Hematopoietic multipotent progenitor cell treated with erythropoietin and hydrocortisone succinate and interleukin-3 and kit ligand, for 6 days (in vitro differentiated cells): ENCODE data around the gene EIF2S3.
"Not testable (repeated sequence)": the region's sequence is repeated elsewhere in the genome, so short reads cannot be mapped to it uniquely, and the experiment has no call there.

ENCODE experiments used
- DNase-seq: peaks from one replicate; pipeline ENCODE4 v3.0.0-alpha.2; 2015

The EIF2S3 gene

DNA sequence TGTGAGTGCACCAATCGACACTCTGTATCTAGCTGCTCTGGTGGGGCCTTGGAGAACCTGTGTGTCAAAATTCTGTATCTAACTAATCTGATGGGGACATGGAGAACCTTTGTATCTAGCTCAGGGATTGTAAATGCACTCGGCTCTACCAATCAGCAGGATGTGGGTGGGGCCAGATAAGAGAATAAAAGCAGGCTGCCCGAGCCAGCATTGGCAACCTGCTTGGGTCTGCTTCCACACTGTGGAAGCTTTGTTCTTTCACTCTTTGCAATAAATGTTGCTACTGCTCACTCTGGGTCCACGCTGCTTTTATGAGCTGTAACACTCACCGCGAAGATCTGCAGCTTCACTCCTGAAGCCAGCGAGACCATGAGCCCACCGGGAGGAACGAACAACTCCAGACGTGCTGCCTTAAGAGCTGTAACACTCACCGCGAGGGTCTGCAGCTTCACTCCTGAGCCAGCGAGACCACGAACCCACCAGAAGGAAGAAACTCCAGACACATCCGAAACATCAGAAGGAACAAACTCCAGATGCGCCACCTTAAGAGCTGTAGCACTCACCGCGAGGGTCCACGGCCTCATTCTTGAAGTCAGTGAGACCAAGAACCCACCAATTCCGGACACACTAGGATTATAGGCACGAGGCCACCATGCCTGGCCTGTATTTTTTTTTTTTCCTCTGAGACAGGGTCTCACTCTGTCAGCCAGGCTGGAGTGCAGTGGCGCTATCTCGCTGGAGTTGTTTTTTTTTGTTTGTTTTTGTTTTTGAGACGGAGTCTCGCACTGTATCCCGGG is 4.0 kb upstream of the EIF2S3 start:
- peak; percentile 8 for DNase-seq

- DNase-seq = peak; percentile 5
These were observed 244 bp downstream of the EIF2S3 start for GRCh38 chrX:24055043-24055356.

GRCh38 chrX:24063488-24063887 is 8.7 kb downstream of the EIF2S3 start:
- no peak for DNase-seq

DNA sequence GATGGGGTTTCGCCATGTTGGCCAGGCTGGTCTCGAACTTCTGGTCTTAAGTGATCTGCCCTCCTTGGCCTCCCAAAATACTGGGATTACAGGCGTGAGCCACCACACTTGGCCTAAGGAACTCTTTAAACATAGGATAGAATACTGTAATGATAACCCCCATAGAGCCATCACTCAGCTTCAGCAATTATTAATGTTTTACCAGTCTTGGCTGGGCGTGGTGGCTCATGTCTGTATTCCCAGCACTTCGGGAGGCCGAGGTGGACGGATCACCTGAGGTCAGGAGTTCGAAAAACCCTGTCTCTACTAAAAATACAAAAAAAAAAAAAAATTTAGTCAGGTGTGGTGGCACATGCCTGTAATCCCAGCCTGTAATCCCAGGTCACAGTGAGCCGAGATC is 15.1 kb downstream of the EIF2S3 start:
- no peak for DNase-seq

DNA sequence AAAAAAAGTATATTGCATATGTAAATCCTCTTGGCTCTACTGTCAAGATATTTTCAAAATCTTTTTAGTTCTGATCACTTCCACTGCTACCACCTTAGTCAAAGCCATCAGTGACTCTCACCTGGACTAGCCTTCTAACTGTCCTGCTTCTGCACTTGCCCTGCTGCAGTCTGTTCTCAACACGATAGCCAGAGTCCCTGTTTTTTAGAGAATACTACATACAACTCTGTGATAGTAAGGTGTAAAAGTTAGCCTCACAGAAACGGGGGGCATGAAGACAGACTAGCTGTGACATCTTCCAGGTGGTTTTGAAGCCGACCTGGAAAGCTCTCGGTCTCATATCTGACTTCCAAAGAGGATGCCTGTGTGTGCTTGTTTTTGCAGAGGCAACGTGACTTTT is 24.7 kb downstream of the EIF2S3 start:
- no peak for DNase-seq

GRCh38 chrX:24080245-24080644 is 25.5 kb downstream of the EIF2S3 start:
- DNase-seq = not testable (repeated sequence)

DNA sequence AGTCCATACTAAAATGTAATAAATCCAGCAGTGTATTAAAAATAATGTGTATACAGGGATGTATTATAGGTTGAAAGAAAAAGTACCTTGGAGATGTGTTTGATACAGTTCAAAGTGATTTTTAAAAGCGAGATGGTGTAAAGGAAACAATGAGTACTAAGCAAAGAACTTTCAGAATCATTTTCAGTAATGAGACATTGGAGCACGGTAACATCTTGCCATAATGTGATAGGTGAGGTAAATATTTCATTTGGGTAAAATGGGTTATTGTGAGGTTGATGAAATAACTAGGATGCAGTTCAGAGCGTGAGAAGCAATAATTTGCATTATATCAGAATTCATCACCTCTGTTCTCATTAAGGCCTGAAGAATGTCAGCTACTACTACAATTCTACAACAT is 25.9 kb downstream of the EIF2S3 start:
- DNase-seq = no peak

DNA sequence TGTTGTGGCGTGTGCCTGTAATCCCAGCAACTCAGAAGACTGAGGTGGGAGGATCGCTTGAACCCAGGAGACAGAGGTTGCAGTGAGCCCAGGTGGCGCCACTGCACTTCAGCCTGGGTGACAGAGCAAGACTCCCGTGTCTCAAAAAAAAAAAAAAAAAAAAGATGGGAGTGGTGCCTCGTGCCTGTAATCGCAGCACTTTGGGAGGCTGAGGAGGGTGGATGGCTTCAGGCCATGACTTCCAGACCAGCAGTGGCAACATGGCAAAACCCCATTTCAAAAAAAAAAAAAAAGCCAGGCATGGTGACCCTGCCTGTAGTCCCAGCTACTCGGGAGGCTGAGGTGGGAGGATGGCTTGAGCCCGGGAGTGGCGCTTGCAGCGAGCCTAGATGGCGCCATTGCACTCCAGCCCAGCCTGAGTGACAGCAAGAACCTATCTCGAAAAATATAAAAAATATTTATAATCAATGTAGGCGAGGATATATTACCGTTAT is 27.0 kb downstream of the EIF2S3 start:
- peak; percentile 69 for DNase-seq

- DNase-seq = no peak
These were observed 27.7 kb downstream of the EIF2S3 start for GRCh38 chrX:24082447-24082846.

GRCh38 chrX:24085101-24085500 is 30.3 kb downstream of the EIF2S3 start:
- DNase-seq = no peak

DNA sequence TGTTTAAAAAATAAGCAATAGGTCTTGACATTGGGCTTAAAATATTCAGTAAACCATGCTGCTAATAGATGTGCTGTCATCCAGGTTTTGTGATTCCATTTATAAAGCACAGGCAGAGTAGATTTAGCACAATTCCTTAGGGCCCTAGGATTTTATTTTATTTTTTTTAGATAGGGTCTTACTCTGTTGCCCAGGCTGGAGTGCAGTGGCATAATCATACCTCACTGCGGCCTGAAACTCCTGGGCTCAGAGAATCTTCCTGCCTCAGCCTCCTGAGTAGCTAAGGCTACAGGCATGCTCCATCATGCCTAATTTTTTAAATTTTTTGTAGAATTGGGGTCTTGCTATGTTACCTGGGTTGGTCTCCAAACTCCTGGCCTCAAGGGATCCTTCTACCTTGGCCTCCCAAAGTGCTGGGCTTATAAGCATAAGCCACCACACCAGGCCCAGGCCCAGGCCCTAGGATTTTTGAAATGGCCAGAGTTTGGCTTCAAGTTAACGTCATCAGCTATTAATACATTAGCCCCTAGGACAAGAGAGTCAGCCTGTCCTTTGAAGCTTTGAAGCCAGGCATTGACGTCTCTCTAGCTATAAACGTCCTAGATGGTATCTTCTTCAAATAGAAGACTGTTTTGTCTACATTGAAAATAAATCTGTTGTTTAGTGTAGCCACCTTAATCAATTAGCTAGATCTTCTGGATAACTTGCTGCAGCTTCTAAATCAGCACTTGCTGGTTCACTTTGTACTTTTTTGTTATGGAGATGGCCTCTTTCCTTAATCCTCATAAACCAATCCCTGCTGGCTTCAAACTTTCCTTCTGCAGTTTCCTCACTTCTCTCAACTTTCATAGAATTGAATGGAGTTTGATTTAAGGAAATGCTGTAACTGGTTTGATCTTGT is 35.8 kb downstream of the EIF2S3 start:
- no peak for DNase-seq

GRCh38 chrX:24093746-24094145 is 39.0 kb downstream of the EIF2S3 start:
- no peak for DNase-seq

- no peak for DNase-seq
These were observed 43.0 kb downstream of the EIF2S3 start for GRCh38 chrX:24097741-24098260.

DNA sequence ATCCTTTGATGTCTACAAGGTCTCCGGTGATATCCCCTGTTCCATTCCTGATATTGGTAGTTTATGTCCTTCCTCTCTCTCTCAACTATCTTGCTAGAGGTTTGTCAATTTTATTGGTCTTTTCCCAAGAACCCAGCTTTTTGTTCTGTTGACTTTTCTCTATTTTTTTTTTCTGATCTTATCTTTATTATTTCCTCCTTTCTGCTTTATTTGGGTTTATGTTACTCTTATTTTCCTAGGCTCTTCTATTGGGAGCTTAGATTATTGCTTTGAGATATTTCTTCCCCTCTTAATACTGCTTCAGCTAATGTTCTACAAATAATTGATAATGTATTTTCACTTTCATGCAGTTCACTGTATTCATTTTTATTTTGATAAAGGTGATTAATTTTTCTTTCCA is 44.2 kb downstream of the EIF2S3 start:
- DNase-seq = no peak

- DNase-seq = no peak
These were observed 44.6 kb downstream of the EIF2S3 start for GRCh38 chrX:24099394-24099793.

GRCh38 chrX:24100713-24101112 is 46.0 kb downstream of the EIF2S3 start:
- DNase-seq = peak; percentile 56

DNA sequence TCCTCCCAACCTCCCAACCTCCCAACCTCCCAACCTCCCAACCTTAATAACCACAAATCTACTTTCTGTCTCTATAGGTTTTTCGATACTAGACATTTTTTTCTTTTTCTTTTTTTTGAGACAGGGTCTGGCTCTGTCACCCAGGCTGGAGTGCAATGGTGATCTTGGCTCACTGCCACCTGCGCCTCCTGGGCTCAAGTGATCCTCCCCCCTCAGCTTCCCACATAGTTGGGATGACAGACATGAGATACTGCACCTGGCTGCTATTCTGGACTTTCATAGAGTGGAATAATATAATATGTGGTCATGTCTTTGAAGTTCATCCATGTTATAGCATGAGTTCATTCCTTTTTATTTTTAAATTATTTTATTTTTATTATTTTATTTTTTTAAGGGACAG is 55.3 kb downstream of the EIF2S3 start:
- DNase-seq = no peak

DNA sequence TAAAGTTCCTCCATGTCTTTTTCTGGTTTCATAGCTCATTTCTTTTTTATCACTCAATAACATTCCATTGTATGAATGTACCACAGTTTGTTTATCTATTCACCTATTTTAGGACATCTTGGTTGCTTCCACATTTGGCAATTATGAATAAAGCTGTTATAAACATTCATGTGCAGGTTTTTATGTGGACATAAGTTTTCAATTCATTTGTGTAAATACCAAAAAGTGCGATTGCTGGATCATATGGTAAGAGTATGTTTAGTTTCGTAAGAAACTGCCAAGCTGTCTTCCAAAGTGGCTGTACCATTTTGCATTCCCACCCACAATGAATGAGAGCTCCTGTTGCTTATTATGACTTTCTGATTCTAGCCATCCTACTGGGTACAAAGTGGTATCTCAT is 58.4 kb downstream of the EIF2S3 start:
- no peak for DNase-seq

- no peak for DNase-seq
These were observed 62.5 kb downstream of the EIF2S3 start for GRCh38 chrX:24117258-24117657.

DNA sequence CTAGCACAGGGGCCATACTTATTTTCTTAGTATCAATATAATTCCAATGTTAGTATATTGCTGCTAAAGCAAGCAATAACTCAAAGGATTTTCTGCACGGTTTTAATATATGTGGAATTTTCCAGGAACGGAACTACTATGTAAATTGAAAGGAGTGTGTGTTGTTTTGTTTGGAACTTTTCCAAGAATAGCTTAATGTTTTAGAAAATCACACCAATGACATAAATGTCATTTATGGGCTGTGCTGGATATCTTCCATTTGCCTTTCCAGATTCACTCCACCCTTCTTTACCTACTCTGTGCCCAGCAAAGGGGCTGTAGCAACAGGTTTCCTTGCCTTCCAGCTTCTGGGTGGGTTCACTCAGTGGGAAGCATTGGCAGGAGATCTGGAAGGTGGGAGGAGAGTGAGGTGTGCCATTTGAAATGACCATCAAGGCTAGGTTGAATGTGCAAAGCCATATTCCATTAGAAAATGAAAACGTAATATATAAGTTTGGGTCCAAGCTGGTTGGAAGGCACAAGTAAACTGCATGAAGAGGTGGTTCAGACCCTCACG is 69.6 kb downstream of the EIF2S3 start:
- no peak for DNase-seq

DNA sequence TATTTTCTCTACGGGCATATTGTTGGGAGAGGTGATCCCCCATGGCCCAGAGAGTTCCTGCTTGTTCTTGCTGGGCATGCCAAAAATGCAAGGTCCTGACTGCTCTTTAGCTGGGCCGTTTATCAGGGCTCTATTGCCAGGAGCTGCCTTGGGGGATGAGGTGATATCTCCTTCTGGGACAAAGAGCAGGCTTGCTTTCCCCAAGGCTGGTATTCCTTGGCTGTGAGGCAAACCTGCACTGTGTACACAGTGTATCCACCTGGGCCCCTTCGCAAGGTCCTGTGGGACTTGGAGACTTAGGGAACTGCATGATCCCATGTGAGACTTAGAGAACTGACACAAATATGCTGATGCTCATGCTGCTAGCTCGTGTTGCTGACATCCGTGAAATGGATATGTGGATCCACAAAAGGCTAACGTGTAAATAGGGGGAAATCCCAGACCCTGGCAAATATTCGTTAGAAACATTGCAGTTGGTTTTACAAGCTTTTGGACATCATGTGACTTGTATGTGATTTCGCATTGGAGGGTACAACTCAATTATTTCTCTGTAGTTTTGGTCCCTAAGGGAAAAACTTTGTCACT is 70.4 kb downstream of the EIF2S3 start:
- no peak for DNase-seq
